Measurements from ENCODE around the gene SNRNP70. TPM values are rescaled to one million over a fixed set of nuclear protein-coding genes. Genes with fewer than 3 reads are reported as not detected.

The SNRNP70 gene
- total RNA-seq, 2 experiments from 2014 or later: 181 to 392 TPM

DNA sequence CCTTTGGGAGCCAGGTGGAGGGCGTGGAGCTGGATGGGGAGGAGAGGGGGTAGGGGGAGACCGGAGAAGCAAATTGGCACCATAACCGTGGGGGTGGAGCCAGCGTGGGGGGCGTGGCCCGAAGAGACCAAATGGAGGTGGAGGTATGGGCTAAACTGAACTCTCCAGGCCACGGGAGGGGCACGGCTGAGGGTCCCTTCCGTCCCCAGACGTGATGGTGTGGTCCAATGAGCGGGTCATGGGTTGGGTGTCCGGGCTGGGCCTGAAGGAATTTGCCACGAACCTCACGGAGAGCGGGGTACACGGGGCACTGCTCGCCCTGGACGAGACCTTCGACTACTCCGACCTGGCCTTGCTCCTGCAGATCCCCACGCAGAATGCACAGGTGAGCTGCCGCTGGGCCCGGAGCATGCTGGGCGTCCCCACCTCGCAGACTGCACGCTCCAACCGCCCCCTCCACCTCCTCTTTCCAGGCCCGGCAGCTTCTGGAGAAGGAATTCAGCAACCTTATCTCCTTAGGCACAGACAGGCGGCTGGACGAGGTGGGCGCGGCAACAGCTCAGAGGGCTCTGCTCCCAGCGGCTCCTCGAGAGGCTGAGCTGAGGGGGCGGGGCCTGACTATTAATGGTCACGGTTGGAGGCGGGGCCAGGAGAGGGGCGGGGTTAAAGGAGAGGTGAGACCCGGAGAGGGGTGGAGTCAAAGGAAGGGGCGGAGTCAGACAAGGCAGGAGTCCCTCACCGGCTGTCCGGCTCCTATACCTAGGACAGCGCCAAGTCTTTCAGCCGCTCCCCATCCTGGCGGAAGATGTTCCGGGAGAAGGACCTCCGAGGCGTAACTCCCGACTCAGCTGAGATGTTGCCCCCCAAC, 63.8 kb downstream of the SNRNP70 start:
- H4K20me1 ChIP-seq (ENCODE audit: insufficient read depth, low read length): no peaks in the 10 kb centered on the region
- no peaks in the 10 kb centered on the region for H3K9me3 ChIP-seq (ENCODE audit: low read length)
- no TSS peak for BruUV-seq (replicated peaks)
- peak overlapping the region; percentile 85 for H3K4me2 ChIP-seq (ENCODE audit: low read length)
- intact Hi-C loops (cut with micrococcal nuclease; ENCODE audit: unreplicated experiment): loop anchor here (2.0 kb wide), 1 partner anchor 60 kb away; no protein-coding TSS in a partner anchor
- H3K4me3 ChIP-seq (ENCODE audit: low read depth, low read length, poor library complexity, severe bottlenecking): peak overlapping the region; percentile 83
- TF ChIP-seq CTCF (conservative IDR thresholded peaks at IDR 0.05; ENCODE audit: low read length) (no peak), EZH2phosphoT487 (IDR thresholded peaks at IDR 0.05; ENCODE audit: borderline replicate concordance, low read depth, low read length) (no peak)
- H3K27ac ChIP-seq (ENCODE audit: low read depth, low read length, poor library complexity, severe bottlenecking): peak overlapping the region; percentile 36
- H3K36me3 ChIP-seq (ENCODE audit: insufficient read depth, low read length): no peaks in the 10 kb centered on the region
- peak overlapping the region; percentile 72; the same call in 1 of the 2 replicates for H2AFZ ChIP-seq (ENCODE audit: low read length)
- ChIA-PET CTCF (ENCODE audit: unreplicated experiment) (interaction anchor here (0.6 to 0.7 kb wide), 5 partner anchors 12 to 60 kb away, joined by 3 to 5 read pairs (median 5); no protein-coding TSS in a partner anchor), POLR2A (interaction anchor here (0.8 kb wide), 1 partner anchor 10 kb away, joined by 3 read pairs; no protein-coding TSS in a partner anchor)
- no peaks in the 10 kb centered on the region for H3K79me2 ChIP-seq (ENCODE audit: insufficient read depth, low read depth, low read length)
- peaks cover 32% of the 10 kb centered on the region for H3K4me1 ChIP-seq (ENCODE audit: insufficient read depth, low read length, poor library complexity, severe bottlenecking)
- peak; percentile 96 for DNase-seq (ENCODE audit: low spot score)
- no peaks in the 10 kb centered on the region for H3K9me2 ChIP-seq (ENCODE audit: insufficient read depth, low read length)

GRCh38 chr19:49149652-49150105, 64.4 kb downstream of the SNRNP70 start:
- Histone ChIP-seq H3K79me2 (ENCODE audit: insufficient read depth, low read depth, low read length) (no peaks in the 10 kb centered on the region), H3K36me3 (ENCODE audit: insufficient read depth, low read length) (no peaks in the 10 kb centered on the region), H2AFZ (ENCODE audit: low read length) (peak overlapping the region; percentile 72; the same call in 1 of the 2 replicates), H3K4me1 (ENCODE audit: insufficient read depth, low read length, poor library complexity, severe bottlenecking) (peaks cover 32% of the 10 kb centered on the region), H3K9me2 (ENCODE audit: insufficient read depth, low read length) (no peaks in the 10 kb centered on the region), H4K20me1 (ENCODE audit: insufficient read depth, low read length) (no peaks in the 10 kb centered on the region), H3K4me3 (ENCODE audit: low read depth, low read length, poor library complexity, severe bottlenecking) (peak overlapping the region; percentile 83), H3K27ac (ENCODE audit: low read depth, low read length, poor library complexity, severe bottlenecking) (peak overlapping the region; percentile 36), H3K4me2 (ENCODE audit: low read length) (peak overlapping the region; percentile 85), H3K9me3 (ENCODE audit: low read length) (no peaks in the 10 kb centered on the region)
- TF ChIP-seq EZH2phosphoT487 (IDR thresholded peaks at IDR 0.05; ENCODE audit: borderline replicate concordance, low read depth, low read length): no peak
- intact Hi-C loops (cut with micrococcal nuclease; ENCODE audit: unreplicated experiment): loop anchor here (2.0 kb wide), 1 partner anchor 59 kb away; no protein-coding TSS in a partner anchor
- ChIA-PET POLR2A (interaction anchor here (0.8 kb wide), 1 partner anchor 11 kb away, joined by 3 read pairs; no protein-coding TSS in a partner anchor), CTCF (ENCODE audit: unreplicated experiment) (interaction anchor here (0.6 kb wide), 1 partner anchor 36 kb away, joined by 3 read pairs; no protein-coding TSS in a partner anchor)
- peak; percentile 86 for DNase-seq (ENCODE audit: low spot score)
- BruUV-seq (replicated peaks): no TSS peak

DNA sequence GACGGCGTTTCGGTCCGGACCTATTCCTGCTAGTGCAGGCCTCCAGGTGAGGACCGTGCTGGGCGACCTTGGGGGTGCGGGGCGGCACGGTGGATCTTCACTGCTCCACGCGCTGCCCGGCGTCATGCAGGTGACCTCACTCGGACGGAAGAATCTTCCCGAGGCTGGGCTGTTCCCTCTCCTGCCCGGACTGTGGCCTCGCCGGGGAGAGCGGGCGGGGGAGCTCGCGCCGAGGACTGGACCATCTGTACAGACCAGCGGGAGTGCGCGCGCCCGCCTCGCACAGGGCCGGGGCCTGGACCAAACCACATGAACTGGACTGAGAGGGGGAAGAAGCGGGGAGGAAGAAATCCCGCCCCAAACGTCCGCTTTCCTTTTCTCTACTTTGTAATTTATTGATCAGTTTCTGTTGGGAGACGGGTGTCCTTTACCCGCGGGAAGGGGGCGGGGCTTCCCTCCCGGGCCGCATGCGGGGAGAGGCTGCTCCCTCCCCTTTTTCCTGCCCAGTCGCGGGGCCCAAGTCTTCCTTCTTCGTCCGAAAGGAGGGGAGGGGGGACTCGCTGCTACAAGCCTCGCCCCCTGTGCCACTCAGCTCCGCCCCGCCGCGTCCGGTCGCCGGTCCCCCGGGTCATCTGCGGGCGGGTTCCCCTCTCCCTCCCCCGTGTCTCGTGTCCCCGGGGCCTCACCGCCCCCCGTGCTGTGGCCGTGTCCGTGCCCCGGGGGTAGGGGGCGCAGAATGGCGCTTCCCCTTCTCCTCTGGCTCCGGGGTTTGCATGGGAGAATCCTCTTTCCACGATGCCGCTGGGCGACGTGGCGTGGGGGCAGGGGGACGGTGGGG, 65.1 kb downstream of the SNRNP70 start:
- H3K79me2 ChIP-seq (ENCODE audit: insufficient read depth, low read depth, low read length): no peaks in the 10 kb centered on the region
- peak; percentile 90 for DNase-seq (ENCODE audit: low spot score)
- H4K20me1 ChIP-seq (ENCODE audit: insufficient read depth, low read length): no peaks in the 10 kb centered on the region
- no peaks in the 10 kb centered on the region for H3K36me3 ChIP-seq (ENCODE audit: insufficient read depth, low read length)
- H3K9me3 ChIP-seq (ENCODE audit: low read length): no peaks in the 10 kb centered on the region
- TF ChIP-seq CTCF (conservative IDR thresholded peaks at IDR 0.05; ENCODE audit: low read length) (no peak), EZH2phosphoT487 (IDR thresholded peaks at IDR 0.05; ENCODE audit: borderline replicate concordance, low read depth, low read length) (no peak)
- CTCF ChIA-PET (ENCODE audit: unreplicated experiment): interaction anchor here (0.6 to 1.4 kb wide), 2 partner anchors 49 to 435 kb away, joined by 3 read pairs; no protein-coding TSS in a partner anchor
- no TSS peak for BruUV-seq (replicated peaks)
- peak overlapping the region; percentile 36 for H3K27ac ChIP-seq (ENCODE audit: low read depth, low read length, poor library complexity, severe bottlenecking)
- peaks cover 32% of the 10 kb centered on the region for H3K4me1 ChIP-seq (ENCODE audit: insufficient read depth, low read length, poor library complexity, severe bottlenecking)
- no peaks in the 10 kb centered on the region for H3K9me2 ChIP-seq (ENCODE audit: insufficient read depth, low read length)
- POLR2A ChIA-PET: interaction anchor here (0.8 kb wide), 1 partner anchor 12 kb away, joined by 3 read pairs; no protein-coding TSS in a partner anchor
- H3K4me2 ChIP-seq (ENCODE audit: low read length): peak overlapping the region; percentile 85
- peak overlapping the region; percentile 83 for H3K4me3 ChIP-seq (ENCODE audit: low read depth, low read length, poor library complexity, severe bottlenecking)
- peak overlapping the region; percentile 72; the same call in 1 of the 2 replicates for H2AFZ ChIP-seq (ENCODE audit: low read length)
- intact Hi-C loops (cut with micrococcal nuclease; ENCODE audit: unreplicated experiment): no loop called here
